Adrenal gland (tissue), 12 donors: ENCODE measurements around the gene TDRD12. TPM values are rescaled to one million over a fixed set of nuclear protein-coding genes. Genes with fewer than 3 reads are reported as not detected.

ENCODE experiments used
- DNase-seq, 7 donors: peaks; one replicate each; pipeline ENCODE4 v3.0.0-alpha.2; 2019 to 2020
- H3K27ac ChIP-seq, 5 donors: fragments of 200-600 bp; sonication (generic) in 4 of 5; 1 replicate in 3 of 5; 2 replicates in 2 of 5; pipeline versions ENCODE4 v1.5.1 to v1.8.0; 2016 to 2020; ENCODE audit warnings: mild to moderate bottlenecking in 1 of 5
- H3K27me3 ChIP-seq: fragments of 200-600 bp; 2 replicates; pipeline ENCODE4 v1.8.0; 2021
- H3K36me3 ChIP-seq, 2 donors: fragments of 200-600 bp; replicated peaks in 1 of 2; 1 replicate in 1 of 2; 2 replicates in 1 of 2; pipeline versions ENCODE4 v1.5.1 to v1.8.0; 2018 to 2022
- H3K4me1 ChIP-seq, 2 donors: fragments of 200-600 bp; replicated peaks in 1 of 2; 1 replicate in 1 of 2; 2 replicates in 1 of 2; pipeline versions ENCODE4 v1.5.1 to v1.8.0; 2018 to 2021
- H3K4me3 ChIP-seq, 4 donors: fragments of 200-600 bp; sonication (generic) in 3 of 4; one replicate each; pipeline ENCODE4 v1.5.1; 2016 to 2018
- H3K9me3 ChIP-seq, 3 donors: fragments of 200-600 bp; sonication (generic) in 1 of 3; replicated peaks in 1 of 3; 1 replicate in 2 of 3; 2 replicates in 1 of 3; pipeline versions ENCODE4 v1.5.1 to v1.8.0; 2016 to 2021
- CTCF ChIP-seq, 6 experiments: fragments of 450-650 bp in 4 of 6; fragments of 200-600 bp in 2 of 6; sonication (generic) in 1 of 6; IDR thresholded peaks; 1 replicate in 5 of 6; 2 replicates in 1 of 6; pipeline versions ENCODE4 v1.5.1 to v1.8.0; 2016 to 2021; ENCODE audit warnings: antibody characterized with exemption in 6 of 6, mild to moderate bottlenecking in 2 of 6, moderate library complexity in 1 of 6
- POLR2A ChIP-seq, 2 donors: fragments of 450-650 bp; IDR thresholded peaks; one replicate each; pipeline ENCODE4 v1.6.1; 2017; ENCODE audit warnings: antibody characterized with exemption in 2 of 2, mild to moderate bottlenecking in 2 of 2, moderate library complexity in 1 of 2
- WGBS, 4 donors: extraction: QIAGEN DNeasy Blood & Tissue Kit in 2 of 4; methylation state at CpG; one replicate each; pipeline versions ENCODE4 v1.1.5 to v1.1.7; 2013 to 2017; 5-methylcytosine and 5-hydroxymethylcytosine counted together
- intact Hi-C, 2 donors: fragments of 100-400 bp; cut with DNase I; formaldehyde crosslinking; loops; one replicate each; pipeline versions ENCODE4 v1.14.1 to v1.15.0; 2022 to 2023
- polyA plus RNA-seq, 3 donors: library from polyadenylated mRNA; stranded (reverse); fragments of 200-250 nt in 2 of 3; fragments of 350-450 nt in 1 of 3; fragmentation: Illumina TruSeq in 1 of 3; extraction: RNeasy Lipid Tissue Mini Kit (QIAGEN cat#74804) in 1 of 3; gene quantifications; one replicate each; pipeline ENCODE4 v1.2.3, GENCODE V29; 2013 to 2014
- total RNA-seq, 9 donors: library from RNA; depleted of rRNA in 4 of 9; stranded (reverse); fragments of >200 nt in 4 of 9; fragments of 120-200 nt in 1 of 9; fragmentation: NEBNext Ultra II Directional in 1 of 9; extraction: Animal tissue kit (Norgen Biotek cat#: 25700) in 1 of 9; gene quantifications; one replicate each; pipeline versions ENCODE4 v1.1.0 to v1.2.4, GENCODE V29; 2013 to 2023
- donor health status: healthy with polysubstance abuse.
- donor health status: Bipolar disorder and iron deficiency.
- donor health status: DM: yes; HTN: yes; CAD: no.
- donor health status: DM: no; HTN: no; CAD: no.
- donor health status: DM: no; HTN: no; CAD: no.
- donor health status: DM: yes; HTN: yes; CAD: no.

The TDRD12 gene
- total and polyA plus RNA-seq, 12 donors: 0.08 to 3.7 (median 1.1) TPM; not detected in 2

GRCh38 chr19:32816555-32817099 lies 97.1 kb downstream of the TDRD12 start:
- H3K4me1 ChIP-seq: peaks cover 0 to 4% of the 10 kb centered on the region in 2 donors
- no peak for DNase-seq
- no peak for TF ChIP-seq POLR2A (IDR thresholded peaks at IDR 0.05)
- no peak for TF ChIP-seq CTCF (IDR thresholded peaks at IDR 0.05)
- intact Hi-C loops: no loop called here
- WGBS, 4 donors: 81 to 87% (median 85%) methylated on average over 7 of the region's 7 CpGs
- H3K27me3 ChIP-seq: no peaks in the 10 kb centered on the region
- H3K27ac ChIP-seq: no peak overlapping the region
- H3K9me3 ChIP-seq: no peaks in the 10 kb centered on the region
- no peak overlapping the region for H3K4me3 ChIP-seq
- H3K36me3 ChIP-seq: no peaks in the 10 kb centered on the region

- no peak for DNase-seq
- Histone ChIP-seq H3K4me3 (no peak overlapping the region), H3K27ac (no peak overlapping the region), H3K4me1 (peaks cover 0 to 4% of the 10 kb centered on the region in 2 donors), H3K9me3 (no peaks in the 10 kb centered on the region), H3K27me3 (no peaks in the 10 kb centered on the region), H3K36me3 (no peaks in the 10 kb centered on the region)
- intact Hi-C loops: no loop called here
- 83 to 92% (median 89%) methylated on average over 16 to 17 of the region's 17 CpGs for WGBS, 4 donors
- TF ChIP-seq CTCF (IDR thresholded peaks at IDR 0.05) (no peak), POLR2A (IDR thresholded peaks at IDR 0.05) (no peak)
Observed at GRCh38 chr19:32817569-32818476, 98.3 kb downstream of the TDRD12 start.

- TF ChIP-seq CTCF (IDR thresholded peaks at IDR 0.05) (no peak), POLR2A (IDR thresholded peaks at IDR 0.05) (no peak)
- no peak overlapping the region for H3K4me3 ChIP-seq
- no peaks in the 10 kb centered on the region for H3K27me3 ChIP-seq
- DNase-seq: no peak
- H3K9me3 ChIP-seq: no peaks in the 10 kb centered on the region
- H3K4me1 ChIP-seq: peaks cover 0 to 4% of the 10 kb centered on the region in 2 donors
- WGBS, 4 donors: 85 to 93% (median 89%) methylated on average over 8 of the region's 8 CpGs
- H3K36me3 ChIP-seq: no peaks in the 10 kb centered on the region
- no peak overlapping the region for H3K27ac ChIP-seq
- intact Hi-C loops: no loop called here
Observed at GRCh38 chr19:32818536-32818935, 99.0 kb downstream of the TDRD12 start.

- TF ChIP-seq POLR2A (IDR thresholded peaks at IDR 0.05) (no peak), CTCF (IDR thresholded peaks at IDR 0.05) (no peak)
- Histone ChIP-seq H3K4me1 (no peaks in the 10 kb centered on the region), H3K27me3 (no peaks in the 10 kb centered on the region), H3K4me3 (no peak overlapping the region), H3K9me3 (no peaks in the 10 kb centered on the region), H3K27ac (no peak overlapping the region), H3K36me3 (no peaks in the 10 kb centered on the region)
- intact Hi-C loops: no loop called here
- WGBS, 4 donors: 71 to 78% (median 74%) methylated on average over 14 to 17 of the region's 17 CpGs
- no peak for DNase-seq
Observed at GRCh38 chr19:32819419-32820400, 100.1 kb downstream of the TDRD12 start.
